Neural cell (in vitro differentiated cells): ENCODE data around the gene TEDC1. TPM values are rescaled to one million over a fixed set of nuclear protein-coding genes. Genes with fewer than 3 reads are reported as not detected.

ENCODE experiments used
- H2AFZ ChIP-seq: fragments of 200-600, 300-800 bp; sonication (generic), shearing (Covaris generic); 2 replicates; pipeline ENCODE4 v1.6.0; 2014; ENCODE audit warnings: low read depth, mild to moderate bottlenecking, antibody characterized with exemption, low read length, moderate library complexity
- H3F3A ChIP-seq: fragments of 200-600 bp; shearing (Covaris generic); 2 replicates; pipeline ENCODE4 v1.6.1; 2016; ENCODE audit warnings: mild to moderate bottlenecking, moderate library complexity, mixed read lengths, antibody characterized with exemption, low read length; ENCODE audit not compliant: insufficient read depth, poor library complexity, severe bottlenecking
- H3K27ac ChIP-seq: fragments of 200-600, 300-800 bp; sonication (generic), shearing (Covaris generic); 2 replicates; pipeline ENCODE4 v1.5.1; 2014; ENCODE audit warnings: mild to moderate bottlenecking, low read length, moderate library complexity
- H3K27me3 ChIP-seq: fragments of 300-800, 200-600 bp; sonication (generic), shearing (Covaris generic); 2 replicates; pipeline ENCODE4 v1.6.0; 2014; ENCODE audit warnings: mild to moderate bottlenecking, low read depth, low read length, moderate library complexity; ENCODE audit not compliant: insufficient read depth
- H3K36me3 ChIP-seq: fragments of 300-800, 200-600 bp; sonication (generic), shearing (Covaris generic); 2 replicates; pipeline ENCODE4 v1.5.1; 2014; ENCODE audit warnings: mild to moderate bottlenecking, antibody characterized with exemption, low read length, moderate library complexity; ENCODE audit not compliant: insufficient read depth
- H3K4me2 ChIP-seq: fragments of 300-800, 200-600 bp; sonication (generic), shearing (Covaris generic); 2 replicates; pipeline ENCODE4 v1.6.0; 2014; ENCODE audit warnings: mild to moderate bottlenecking, low read length
- H3K4me3 ChIP-seq: fragments of 300-800, 200-600 bp; sonication (generic), shearing (Covaris generic); 2 replicates; pipeline ENCODE4 v1.5.1; 2014; ENCODE audit warnings: mild to moderate bottlenecking, low read length, moderate library complexity
- H3K79me2 ChIP-seq: fragments of 200-600 bp; shearing (Covaris generic); replicated peaks from 2 replicates; pipeline ENCODE4 v1.6.0; 2014; ENCODE audit warnings: mild to moderate bottlenecking, low read length, moderate library complexity; ENCODE audit not compliant: insufficient read depth
- H3K9ac ChIP-seq: fragments of 300-800, 200-600 bp; sonication (generic), shearing (Covaris generic); 2 replicates; pipeline ENCODE4 v1.6.1; 2016; ENCODE audit warnings: mild to moderate bottlenecking, low read length, mixed read lengths
- H3K9me2 ChIP-seq: fragments of 200-600 bp; shearing (Covaris generic); 2 replicates; pipeline ENCODE4 v1.6.1; 2016; ENCODE audit warnings: mild to moderate bottlenecking, low read length, mixed read lengths; ENCODE audit not compliant: insufficient read depth
- H3K9me3 ChIP-seq: fragments of 200-600, 300-800 bp; sonication (generic), shearing (Covaris generic); 2 replicates; pipeline ENCODE4 v1.6.1; 2016; ENCODE audit warnings: mild to moderate bottlenecking, mixed run types, low read length, moderate library complexity, mixed read lengths
- H4K20me1 ChIP-seq: fragments of 200-600 bp; shearing (Covaris generic); 2 replicates; pipeline ENCODE4 v1.6.1; 2016; ENCODE audit warnings: mild to moderate bottlenecking, mixed run types; ENCODE audit not compliant: insufficient read depth
- CTCF ChIP-seq: fragments of 450-650 bp; IDR thresholded peaks from 2 replicates; pipeline ENCODE4 v1.5.1; 2014; ENCODE audit warnings: antibody characterized with exemption, mild to moderate bottlenecking, moderate library complexity; ENCODE audit not compliant: poor library complexity, severe bottlenecking
- EP300 ChIP-seq: fragments of 450-650 bp; conservative IDR thresholded peaks from 2 replicates; pipeline ENCODE4 v1.6.1; 2014; ENCODE audit warnings: antibody characterized with exemption, mild to moderate bottlenecking, moderate library complexity; ENCODE audit not compliant: poor library complexity, severe bottlenecking
- EZH2 ChIP-seq: fragments of 200-600, 300-800 bp; shearing (Covaris generic), sonication (generic); IDR thresholded peaks from 2 replicates; pipeline ENCODE4 v1.6.1; 2014; ENCODE audit warnings: antibody characterized with exemption, low read length, borderline replicate concordance, mild to moderate bottlenecking; ENCODE audit not compliant: insufficient read depth, poor library complexity, severe bottlenecking
- MXI1 ChIP-seq: fragments of 450-650 bp; conservative IDR thresholded peaks from 2 replicates; pipeline ENCODE4 v1.6.1; 2014; ENCODE audit warnings: antibody characterized with exemption, mild to moderate bottlenecking; ENCODE audit not compliant: poor library complexity, severe bottlenecking
- POLR2AphosphoS5 ChIP-seq: IDR thresholded peaks from 2 replicates; pipeline ENCODE4 v1.6.1; 2012
- RAD21 ChIP-seq: fragments of 450-650 bp; conservative IDR thresholded peaks from 2 replicates; pipeline ENCODE4 v1.6.1; 2014; ENCODE audit warnings: antibody characterized with exemption, mild to moderate bottlenecking, moderate library complexity
- REST ChIP-seq: IDR thresholded peaks from 2 replicates; pipeline ENCODE4 v1.6.1; 2012; ENCODE audit warnings: borderline replicate concordance
- SMC3 ChIP-seq: fragments of 450-650 bp; conservative IDR thresholded peaks from 2 replicates; pipeline ENCODE4 v1.6.1; 2014; ENCODE audit warnings: antibody characterized with exemption, mild to moderate bottlenecking, moderate library complexity; ENCODE audit not compliant: poor library complexity
- TAF1 ChIP-seq: IDR thresholded peaks from 2 replicates; pipeline ENCODE4 v1.6.1; 2012; ENCODE audit warnings: low read depth
- polyA plus RNA-seq: library from polyadenylated mRNA; depleted of rRNA; stranded (reverse); fragments of >200 nt; gene quantifications from 2 replicates; pipeline ENCODE4 v1.2.3, GENCODE V29; 2014

TEDC1 gene
- polyA plus RNA-seq, 1 donor from 2014 or later = 18.9 TPM

- no peak overlapping the region for H3K4me3 ChIP-seq
- no peak overlapping the region for H3K27ac ChIP-seq
- no peaks in the 10 kb centered on the region for H3K9me3 ChIP-seq
- TF ChIP-seq EP300 (no peak), TAF1 (no peak), SMC3 (no peak)
- H3K36me3 ChIP-seq = peaks cover 5% of the 10 kb centered on the region
- H3K27me3 ChIP-seq = no peaks in the 10 kb centered on the region
- no peaks in the 10 kb centered on the region for H3K9me2 ChIP-seq
- H3K4me2 ChIP-seq = no peak overlapping the region
- H3F3A ChIP-seq = no peaks in the 10 kb centered on the region
- no peak overlapping the region for H2AFZ ChIP-seq
- no peak overlapping the region for H3K9ac ChIP-seq
- H3K79me2 ChIP-seq = no peaks in the 10 kb centered on the region
- no peaks in the 10 kb centered on the region for H4K20me1 ChIP-seq
Observed at GRCh38 chr14:105465209-105466031, 25.6 kb upstream of the TEDC1 start.

GRCh38 chr14:105466531-105467248, 24.4 kb upstream of the TEDC1 start:
- Histone ChIP-seq H3K36me3 (peaks cover 5% of the 10 kb centered on the region), H3K27me3 (no peaks in the 10 kb centered on the region), H3K79me2 (no peaks in the 10 kb centered on the region), H3K27ac (no peak overlapping the region), H4K20me1 (no peaks in the 10 kb centered on the region), H2AFZ (no peak overlapping the region), H3K4me2 (no peak overlapping the region), H3K9me3 (no peaks in the 10 kb centered on the region), H3F3A (no peaks in the 10 kb centered on the region), H3K9ac (no peak overlapping the region), H3K4me3 (no peak overlapping the region), H3K9me2 (no peaks in the 10 kb centered on the region)
- no peak for TF ChIP-seq SMC3
- no peak for TF ChIP-seq EZH2
- TF ChIP-seq CTCF = no peak
- no peak for TF ChIP-seq REST
- no peak for TF ChIP-seq POLR2AphosphoS5
- no peak for TF ChIP-seq TAF1
- TF ChIP-seq RAD21 = no peak
- TF ChIP-seq EP300 = no peak
- TF ChIP-seq MXI1 = no peak
